SU-DHL-6 (cell line): Measurements from ENCODE around the gene NMNAT1.

Source experiments
- H2AFZ ChIP-seq: fragments of 200-600 bp; sonication (generic); 2 replicates; pipeline ENCODE4 v1.6.1; 2014; ENCODE audit warnings: low read depth, mild to moderate bottlenecking, moderate library complexity, mixed read lengths, antibody characterized with exemption, low read length; ENCODE audit not compliant: severe bottlenecking
- H3F3A ChIP-seq: fragments of 200-600 bp; shearing (Covaris generic); 2 replicates; pipeline ENCODE4 v1.6.0; 2016; ENCODE audit warnings: antibody characterized with exemption, mild to moderate bottlenecking; ENCODE audit not compliant: insufficient read depth
- H3K27ac ChIP-seq: fragments of 200-600 bp; sonication (generic); 2 replicates; pipeline ENCODE4 v1.5.1; 2016; ENCODE audit warnings: low read depth, mild to moderate bottlenecking, low read length, moderate library complexity, mixed read lengths
- H3K27me3 ChIP-seq: fragments of 200-600 bp; sonication (generic), shearing (Covaris generic); 2 replicates; pipeline ENCODE4 v1.6.0; 2014; ENCODE audit warnings: mild to moderate bottlenecking, low read length
- H3K36me3 ChIP-seq: fragments of 200-600 bp; sonication (generic); 2 replicates; pipeline ENCODE4 v1.6.1; 2014; ENCODE audit warnings: mild to moderate bottlenecking, low read length, mixed read lengths
- H3K4me2 ChIP-seq: fragments of 300-600, 200-600 bp; shearing (Covaris generic), sonication (generic); 2 replicates; pipeline ENCODE4 v1.6.0; 2014; ENCODE audit warnings: low read length, low read depth, mild to moderate bottlenecking; ENCODE audit not compliant: poor library complexity, severe bottlenecking
- H3K4me3 ChIP-seq: fragments of 200-600 bp; sonication (generic); 2 replicates; pipeline ENCODE4 v1.5.1; 2014; ENCODE audit warnings: antibody characterized with exemption, low read length, mild to moderate bottlenecking, mixed read lengths; ENCODE audit not compliant: insufficient read depth, poor library complexity, severe bottlenecking
- H3K79me2 ChIP-seq: fragments of 200-600 bp; sonication (generic); 2 replicates; pipeline ENCODE4 v1.6.1; 2014; ENCODE audit warnings: mild to moderate bottlenecking, low read length, moderate library complexity; ENCODE audit not compliant: insufficient read depth
- H3K9ac ChIP-seq: fragments of 200-600 bp; sonication (generic); 2 replicates; pipeline ENCODE4 v1.7.0; 2014; ENCODE audit warnings: mild to moderate bottlenecking, low read length
- H3K9me2 ChIP-seq: fragments of 200-600 bp; sonication (generic); replicated peaks from 2 replicates; pipeline ENCODE4 v1.6.1; 2014; ENCODE audit warnings: low read length; ENCODE audit not compliant: insufficient read depth
- H3K9me3 ChIP-seq: fragments of 200-600 bp; sonication (generic); 2 replicates; pipeline ENCODE4 v1.6.1; 2014; ENCODE audit warnings: low read length, mixed read lengths; ENCODE audit not compliant: insufficient read depth
- H4K20me1 ChIP-seq: fragments of 200-600 bp; sonication (generic); 2 replicates; pipeline ENCODE4 v1.6.1; 2014; ENCODE audit warnings: low read depth, mild to moderate bottlenecking, antibody characterized with exemption, low read length, moderate library complexity, mixed read lengths
- CTCF ChIP-seq: fragments of 200-600 bp; sonication (generic); IDR thresholded peaks from one replicate; pipeline ENCODE4 v1.5.1; 2017; ENCODE audit warnings: antibody characterized with exemption, mild to moderate bottlenecking, low read length, moderate library complexity; ENCODE audit not compliant: insufficient read depth, poor library complexity, severe bottlenecking
- EZH2phosphoT487 ChIP-seq: fragments of 200-600 bp; sonication (generic), shearing (Covaris generic); conservative IDR thresholded peaks from 2 replicates; pipeline ENCODE4 v1.6.1; 2018; ENCODE audit warnings: mild to moderate bottlenecking, antibody characterized with exemption, low read length, moderate library complexity, mixed read lengths

Gene NMNAT1

GRCh38 chr1:9929431-9930385 lies 13.6 kb upstream of the NMNAT1 start:
- Histone ChIP-seq H3K9me2 (no peaks in the 10 kb centered on the region), H3K36me3 (0 out of 2 replicates have a peak, but pooled peaks cover 3% of the 10 kb centered on the region), H3K27ac (no peak overlapping the region), H3K4me3 (no peak overlapping the region), H3F3A (no peaks in the 10 kb centered on the region; the same call in 1 of the 2 replicates), H3K27me3 (no peaks in the 10 kb centered on the region), H3K9me3 (no peaks in the 10 kb centered on the region), H3K4me2 (no peak overlapping the region), H3K9ac (no peak overlapping the region), H3K79me2 (no peaks in the 10 kb centered on the region), H2AFZ (no peak overlapping the region), H4K20me1 (no peaks in the 10 kb centered on the region)
- TF ChIP-seq CTCF (no peak), EZH2phosphoT487 (no peak)

DNA sequence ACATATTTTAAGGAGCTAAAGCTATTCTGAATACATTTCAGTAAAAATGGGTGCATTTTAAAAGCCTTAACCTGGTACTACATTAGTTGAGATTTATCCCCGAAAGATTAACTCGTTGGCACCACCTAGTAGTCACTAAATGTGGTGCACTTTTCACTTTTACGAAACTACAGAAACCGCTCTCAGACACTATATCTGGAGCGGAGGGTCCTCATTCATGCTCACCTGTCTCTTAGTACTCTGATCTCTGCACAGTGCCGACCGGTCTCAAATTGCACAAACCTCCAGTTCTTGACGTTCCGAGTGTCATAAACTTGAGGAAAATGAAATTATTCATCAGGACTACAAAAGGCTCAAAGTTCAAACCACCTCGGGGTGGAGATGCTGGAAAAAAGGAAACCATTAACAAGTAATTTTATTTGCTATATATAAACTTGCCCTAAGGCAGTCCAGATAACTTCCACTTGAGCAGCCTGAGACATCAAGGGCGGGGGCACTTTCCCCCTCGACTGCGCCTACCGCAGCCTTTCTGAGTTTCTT lies 806 bp upstream of the NMNAT1 start:
- H2AFZ ChIP-seq = peak overlapping the region; percentile 90
- H3K9me2 ChIP-seq = no peaks in the 10 kb centered on the region
- peaks cover 3% of the 10 kb centered on the region; the same call in 1 of the 2 replicates for H3K36me3 ChIP-seq
- H3K4me3 ChIP-seq = peak overlapping the region; percentile 98
- H3F3A ChIP-seq = peaks cover 8% of the 10 kb centered on the region
- H3K27ac ChIP-seq = peak overlapping the region; percentile 73
- H3K4me2 ChIP-seq = peak overlapping the region; percentile 80
- peaks cover 12% of the 10 kb centered on the region for H3K79me2 ChIP-seq
- H4K20me1 ChIP-seq = no peaks in the 10 kb centered on the region
- TF ChIP-seq CTCF = peak; percentile 37
- TF ChIP-seq EZH2phosphoT487 = no peak
- peak overlapping the region; percentile 95 for H3K9ac ChIP-seq
- H3K9me3 ChIP-seq = no peaks in the 10 kb centered on the region
- no peaks in the 10 kb centered on the region for H3K27me3 ChIP-seq

- no peaks in the 10 kb centered on the region for H3K27me3 ChIP-seq
- no peak overlapping the region for H3K4me3 ChIP-seq
- H3K79me2 ChIP-seq = peaks cover 12% of the 10 kb centered on the region
- H3K4me2 ChIP-seq = no peak overlapping the region
- TF ChIP-seq EZH2phosphoT487 = no peak
- TF ChIP-seq CTCF = no peak
- H3K9ac ChIP-seq = no peak overlapping the region
- H4K20me1 ChIP-seq = no peaks in the 10 kb centered on the region
- H3K9me3 ChIP-seq = no peaks in the 10 kb centered on the region
- H3K9me2 ChIP-seq = no peaks in the 10 kb centered on the region
- no peaks in the 10 kb centered on the region for H3K36me3 ChIP-seq
- peaks cover 27% of the 10 kb centered on the region for H3F3A ChIP-seq
- H2AFZ ChIP-seq = no peak overlapping the region
- no peak overlapping the region for H3K27ac ChIP-seq
Measured at GRCh38 chr1:9946315-9946714, 3.0 kb downstream of the NMNAT1 start.
